ENCODE measurements around the gene RPRD1B. TPM values are rescaled to one million over a fixed set of nuclear protein-coding genes. Genes with fewer than 3 reads are reported as not detected.
A peak's percentile ranks its signal among the peaks of the same experiment; 100 is the strongest.

Gene RPRD1B
- total and polyA plus RNA-seq, 2 of the 4 experiments (the other 2 are of a cell fraction), result 8.4 to 9.9 TPM

- Histone ChIP-seq H3K14ac (replicated peaks; ENCODE audit: low read depth, low read length) (peak overlapping the region; percentile 50), H2BK5ac (ENCODE audit: low read depth, low read length, poor library complexity, severe bottlenecking) (peak overlapping the region; percentile 60), H2BK120ac (ENCODE audit: low read depth, low read length) (peak overlapping the region; percentile 27), H3K4ac (ENCODE audit: low read depth, low read length) (peak overlapping the region; percentile 14; the same call in 1 of the 2 replicates), H2AK9ac (replicated peaks; ENCODE audit: low read depth, low read length, poor library complexity) (no peak overlapping the region), H2BK15ac (ENCODE audit: low read depth, low read length) (peak overlapping the region; percentile 9; the same call in 1 of the 3 replicates), H3K79me1 (ENCODE audit: low read depth in 1 of 2, low read length in 2 of 2) (peaks cover 15 to 61% of the 10 kb centered on the region in 2 experiments), H4K8ac (ENCODE audit: low read depth in 2 of 2, low read length in 2 of 2) (peak overlapping the region; percentile 13 to 60; a peak in 3 of 4 replicates), H2BK20ac (ENCODE audit: low read depth, low read length) (peak overlapping the region; percentile 27; the same call in 1 of the 2 replicates), H4K91ac (ENCODE audit: insufficient read depth, low read depth, low read length) (no peak overlapping the region), H3K9ac (ENCODE audit: low read depth, low read length) (peak overlapping the region; percentile 24; the same call in 1 of the 2 replicates), H3K4me2 (ENCODE audit: low read depth, low read length) (peak overlapping the region; percentile 15; the same call in 1 of the 2 replicates), H2AFZ (replicated peaks; ENCODE audit: low read length, poor library complexity) (no peak overlapping the region), H2AK5ac (ENCODE audit: low read depth, low read length) (peak overlapping the region; percentile 31; the same call in 1 of the 2 replicates), H3K36me3 (ENCODE audit: control insufficient read depth, insufficient read depth, low read length) (peaks cover 20% of the 10 kb centered on the region), H3K27ac (ENCODE audit: insufficient read depth, low read length) (peak overlapping the region; percentile 82), H3K18ac (ENCODE audit: low read depth, low read length) (peak overlapping the region; percentile 57; the same call in 1 of the 2 replicates), H4K5ac (ENCODE audit: low read depth, low read length) (peak overlapping the region; percentile 49; the same call in 1 of the 2 replicates), H3K9me1 (ENCODE audit: insufficient read depth, low read length) (peaks cover 26% of the 10 kb centered on the region), H3K4me3 (ENCODE audit: insufficient read depth, low read depth, low read length) (no peak overlapping the region), H3K56ac (ENCODE audit: extremely low read depth, insufficient read depth, low read length) (peak overlapping the region; percentile 35), H3K4me1 (ENCODE audit: control insufficient read depth, insufficient read depth, low read length) (peaks cover 26% of the 10 kb centered on the region), H3K9me3 (ENCODE audit: control insufficient read depth, insufficient read depth, low read length) (no peaks in the 10 kb centered on the region), H3K23ac (ENCODE audit: low read depth, low read length) (no peak overlapping the region; the same call in 1 of the 2 replicates), H4K20me1 (ENCODE audit: insufficient read depth, low read length) (no peaks in the 10 kb centered on the region), H3K27me3 (ENCODE audit: control insufficient read depth, insufficient read depth, low read length) (no peaks in the 10 kb centered on the region)
- dilution Hi-C loops (cut with HindIII; ENCODE audit: low sequenced_read_pairs, unreplicated experiment) (no loop called here), in situ Hi-C loops (cut with MboI; ENCODE audit: low sequenced_read_pairs) (no loop called here), intact Hi-C loops (cut with micrococcal nuclease) (no loop called here)
- ChIA-PET CTCF (no interaction called here), POLR2A (ENCODE audit: unreplicated experiment) (no interaction called here)
- DNase-seq (peak; percentile 27), ATAC-seq (ENCODE audit: low read depth) (peak; percentile 38; the same call in 1 of the 2 replicates)
- WGBS, 2 experiments (ENCODE audit: extremely low coverage in 2 of 2, insufficient read length in 1 of 2), result no CpG with 5 or more reads among the region's 6 CpGs
- BruUV-seq (replicated peaks), result no TSS peak
- TF ChIP-seq MAFK (IDR thresholded peaks at IDR 0.05; ENCODE audit: low read depth, low read length), result no peak
- TF ChIP-seq NFE2L2 (IDR thresholded peaks at IDR 0.05; ENCODE audit: low read depth, low read length), result no peak
- TF ChIP-seq CTCF (conservative IDR thresholded peaks at IDR 0.05; ENCODE audit: low read depth, low read length), result no peak
- no peak for TF ChIP-seq CHD1 (IDR thresholded peaks at IDR 0.05; ENCODE audit: low read depth, low read length)
- TF ChIP-seq BHLHE40 (IDR thresholded peaks at IDR 0.05; ENCODE audit: low read depth, low read length), result no peak
- no peak for TF ChIP-seq CEBPB (IDR thresholded peaks at IDR 0.05; ENCODE audit: low read depth, low read length)
- no peak for TF ChIP-seq POLR2A (IDR thresholded peaks at IDR 0.05; ENCODE audit: low read depth, low read length)
- no peak for TF ChIP-seq FOS (IDR thresholded peaks at IDR 0.05; ENCODE audit: low read depth, low read length)
- TF ChIP-seq RFX5 (IDR thresholded peaks at IDR 0.05; ENCODE audit: low read depth, low read length), result no peak
- no peak for TF ChIP-seq USF2 (IDR thresholded peaks at IDR 0.05; ENCODE audit: low read depth, low read length)
- no peak for TF ChIP-seq ELK1 (IDR thresholded peaks at IDR 0.05; ENCODE audit: borderline replicate concordance, low read depth, low read length)
- no peak for TF ChIP-seq MAZ (IDR thresholded peaks at IDR 0.05; ENCODE audit: borderline replicate concordance, low read depth, low read length)
- TF ChIP-seq SMC3 (IDR thresholded peaks at IDR 0.05; ENCODE audit: low read depth, low read length), result no peak
- no peak for TF ChIP-seq RAD21 (IDR thresholded peaks at IDR 0.05; ENCODE audit: low read length)
These were observed 58.1 kb downstream of the RPRD1B start for GRCh38 chr20:38091441-38092216.

All from IMR-90 (cell line).